ENCODE results near the gene IMMP2L.

The IMMP2L gene

DNA sequence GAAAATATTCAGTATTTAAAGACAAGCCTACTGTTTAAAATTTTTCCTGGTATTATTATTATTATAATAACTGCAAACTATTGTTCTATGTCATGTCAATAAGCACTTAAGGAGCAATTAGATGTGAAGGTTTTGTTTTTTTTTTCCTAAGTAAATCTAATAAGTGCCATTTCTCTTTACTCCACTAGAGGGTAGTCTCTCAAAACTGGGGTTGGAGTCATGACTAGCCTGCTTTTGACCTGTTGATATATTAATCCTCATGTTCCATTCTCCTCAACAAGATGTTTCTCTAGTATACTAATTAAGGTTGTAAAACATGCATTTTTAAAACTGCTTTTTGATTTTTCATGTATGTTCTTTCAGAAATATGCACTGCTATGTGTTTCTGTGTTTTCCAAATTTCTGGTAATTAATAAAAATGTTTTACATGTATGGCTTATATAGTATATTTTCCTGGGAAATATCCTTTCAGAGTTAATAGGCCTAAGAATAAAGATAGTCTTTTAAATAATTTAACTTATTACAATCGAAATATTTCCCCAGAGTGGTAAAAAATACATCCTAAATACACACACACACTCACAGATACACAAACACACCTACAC lies 472.4 kb downstream of the IMMP2L start:
- TF ChIP-seq, protein P1, sequence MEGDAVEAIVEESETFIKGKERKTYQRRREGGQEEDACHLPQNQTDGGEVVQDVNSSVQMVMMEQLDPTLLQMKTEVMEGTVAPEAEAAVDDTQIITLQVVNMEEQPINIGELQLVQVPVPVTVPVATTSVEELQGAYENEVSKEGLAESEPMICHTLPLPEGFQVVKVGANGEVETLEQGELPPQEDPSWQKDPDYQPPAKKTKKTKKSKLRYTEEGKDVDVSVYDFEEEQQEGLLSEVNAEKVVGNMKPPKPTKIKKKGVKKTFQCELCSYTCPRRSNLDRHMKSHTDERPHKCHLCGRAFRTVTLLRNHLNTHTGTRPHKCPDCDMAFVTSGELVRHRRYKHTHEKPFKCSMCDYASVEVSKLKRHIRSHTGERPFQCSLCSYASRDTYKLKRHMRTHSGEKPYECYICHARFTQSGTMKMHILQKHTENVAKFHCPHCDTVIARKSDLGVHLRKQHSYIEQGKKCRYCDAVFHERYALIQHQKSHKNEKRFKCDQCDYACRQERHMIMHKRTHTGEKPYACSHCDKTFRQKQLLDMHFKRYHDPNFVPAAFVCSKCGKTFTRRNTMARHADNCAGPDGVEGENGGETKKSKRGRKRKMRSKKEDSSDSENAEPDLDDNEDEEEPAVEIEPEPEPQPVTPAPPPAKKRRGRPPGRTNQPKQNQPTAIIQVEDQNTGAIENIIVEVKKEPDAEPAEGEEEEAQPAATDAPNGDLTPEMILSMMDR (IDR thresholded peaks at IDR 0.05; ENCODE audit: low read depth, low read length) = peak; percentile 71
- in situ Hi-C loops (cut with HindIII; ENCODE audit: low sequenced_read_pairs) = no loop called here
- no peak overlapping the region for H3K4me3 ChIP-seq (ENCODE audit: low read depth, low read length)
- DNase-seq (ENCODE audit: low read depth, low spot score) = peak; percentile 65

DNA sequence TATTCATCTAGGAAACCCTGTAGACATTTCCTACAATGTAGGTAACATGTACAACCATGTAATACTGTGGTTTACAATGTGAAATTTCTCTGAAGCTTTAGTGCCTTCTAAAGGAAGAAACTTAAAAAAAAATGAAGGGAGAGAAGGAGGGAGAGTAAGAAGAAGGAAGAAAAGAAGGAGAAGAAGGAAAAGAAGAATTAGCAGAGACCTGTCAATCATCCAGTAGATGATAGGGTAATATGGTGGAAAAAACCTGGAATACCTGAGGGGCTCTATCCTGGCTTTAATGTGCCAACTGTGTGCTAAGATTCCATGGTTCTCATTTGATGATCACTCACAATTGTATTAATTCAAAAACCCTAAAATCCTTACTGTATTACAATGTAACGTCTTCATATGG lies 474.0 kb downstream of the IMMP2L start:
- H3K4me3 ChIP-seq (ENCODE audit: low read depth, low read length) = no peak overlapping the region
- in situ Hi-C loops (cut with HindIII; ENCODE audit: low sequenced_read_pairs) = no loop called here
- TF ChIP-seq, protein P1 (IDR thresholded peaks at IDR 0.05; ENCODE audit: low read depth, low read length) = no peak
- DNase-seq (ENCODE audit: low read depth, low spot score) = no peak

DNA sequence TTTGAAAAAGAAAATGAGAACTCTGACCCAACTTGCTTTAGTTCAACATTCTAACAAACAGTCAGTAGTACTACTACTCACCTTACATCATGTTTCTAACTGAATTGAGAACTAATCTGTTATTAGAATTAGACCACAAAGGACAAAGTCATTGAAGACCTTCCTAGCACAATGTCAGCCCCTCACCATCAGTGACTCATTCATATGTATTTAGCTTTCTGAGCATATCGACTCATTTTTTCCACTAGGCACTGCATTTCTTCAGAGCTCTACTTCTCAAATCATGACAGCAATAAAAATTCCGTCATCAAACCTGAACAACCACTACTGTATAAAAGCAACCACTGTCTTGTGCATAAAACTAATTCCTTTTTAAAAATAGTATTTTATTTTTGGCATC lies 475.8 kb downstream of the IMMP2L start:
- in situ Hi-C loops (cut with HindIII; ENCODE audit: low sequenced_read_pairs) = no loop called here
- no peak overlapping the region for H3K4me3 ChIP-seq (ENCODE audit: low read depth, low read length)
- TF ChIP-seq, protein P1 (IDR thresholded peaks at IDR 0.05; ENCODE audit: low read depth, low read length) = no peak
- DNase-seq (ENCODE audit: low read depth, low spot score) = no peak

DNA sequence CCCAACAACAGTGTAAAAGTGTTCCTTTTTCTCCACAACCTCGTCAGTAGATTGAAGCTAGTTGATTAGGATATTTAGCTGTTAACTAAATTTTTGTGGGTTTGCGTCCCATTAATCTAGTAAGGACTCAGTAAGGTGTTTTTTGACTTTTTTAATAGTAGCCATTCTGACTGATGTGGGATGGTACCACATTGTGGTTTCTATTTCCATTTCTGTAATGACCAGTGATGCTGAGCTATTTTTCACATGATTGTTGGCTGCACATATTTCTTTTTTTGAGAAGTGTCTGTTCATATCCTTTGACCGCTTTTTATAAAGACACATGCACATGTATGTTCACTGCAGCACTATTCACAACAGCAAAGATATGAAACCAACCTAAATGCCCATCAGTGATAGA lies 476.9 kb downstream of the IMMP2L start:
- in situ Hi-C loops (cut with HindIII; ENCODE audit: low sequenced_read_pairs) = no loop called here
- H3K4me3 ChIP-seq (ENCODE audit: low read depth, low read length) = no peak overlapping the region

DNA sequence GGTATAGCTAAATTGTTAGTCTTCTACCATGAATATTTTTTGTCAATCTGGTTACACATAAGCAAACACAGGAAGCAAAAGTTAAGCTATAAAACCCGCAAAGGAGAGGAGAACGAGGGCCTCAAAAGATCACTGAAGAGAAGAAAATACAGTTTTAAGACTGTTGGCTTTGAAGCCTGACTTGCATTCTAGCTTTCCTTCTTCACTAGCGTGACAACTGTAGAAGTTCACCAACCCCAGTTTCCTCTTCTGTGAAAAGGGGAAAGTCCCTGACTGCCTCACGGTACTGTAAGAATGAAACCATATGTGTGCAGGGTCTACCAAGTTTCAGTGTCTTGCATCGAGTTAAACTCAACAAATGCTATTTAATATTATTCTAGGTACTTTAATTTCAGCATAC lies 478.9 kb downstream of the IMMP2L start:
- in situ Hi-C loops (cut with HindIII; ENCODE audit: low sequenced_read_pairs) = no loop called here
- TF ChIP-seq, protein P1 (IDR thresholded peaks at IDR 0.05; ENCODE audit: low read depth, low read length) = no peak
- DNase-seq (ENCODE audit: low read depth, low spot score) = peak; percentile 61
- H3K4me3 ChIP-seq (ENCODE audit: low read depth, low read length) = no peak overlapping the region

More for the DNA sequence above, 476.9 kb downstream of the IMMP2L start:
- DNase-seq (ENCODE audit: low read depth, low spot score) = no peak
- TF ChIP-seq, protein P1 (IDR thresholded peaks at IDR 0.05; ENCODE audit: low read depth, low read length) = no peak

DNA sequence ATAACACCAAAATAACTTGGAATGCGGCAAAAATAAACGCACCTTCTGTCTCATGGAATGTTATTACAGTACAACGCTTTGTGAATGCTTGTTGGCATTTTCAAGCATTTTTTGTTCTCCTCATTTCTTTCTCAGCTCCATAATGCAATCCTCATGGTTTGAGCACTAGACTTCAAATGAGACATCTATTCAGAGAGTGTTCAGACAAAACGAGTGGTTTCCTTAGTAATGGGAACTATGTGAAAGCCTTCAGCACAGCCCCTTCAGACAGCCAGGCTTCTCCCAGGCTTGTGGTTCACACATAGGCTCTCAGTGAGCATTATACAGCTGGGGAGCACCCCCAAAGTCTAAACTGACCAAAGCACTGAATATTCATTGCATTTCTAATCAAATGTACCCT lies 479.9 kb downstream of the IMMP2L start:
- TF ChIP-seq, protein P1 (IDR thresholded peaks at IDR 0.05; ENCODE audit: low read depth, low read length) = no peak
- peak; percentile 75 for DNase-seq (ENCODE audit: low read depth, low spot score)
- in situ Hi-C loops (cut with HindIII; ENCODE audit: low sequenced_read_pairs) = no loop called here
- no peak overlapping the region for H3K4me3 ChIP-seq (ENCODE audit: low read depth, low read length)
